MCF 10A (cell line): Measurements from ENCODE around the gene UNC13C. TPM values are rescaled to one million over a fixed set of nuclear protein-coding genes. Genes with fewer than 3 reads are reported as not detected.

Source experiments
- BruUV-seq: library from RNA; stranded (reverse); fragments of 400-500 nt; replicated peaks from 2 replicates; lab custom pipeline; 2021; lab: Mats Ljungman, UMichigan
- CTCF ChIA-PET: fragments of 300-600 bp; sonication (Branson Sonifier 250); formaldehyde crosslinking; extraction: SDS; loops from one replicate; lab custom pipeline; 2021; ENCODE audit warnings: antibody characterized with exemption, inconsistent platforms; lab: Yijun Ruan, JAX
- POLR2A ChIA-PET: fragments of 300-600, 350-650 bp; sonication (Branson Sonifier 250); formaldehyde crosslinking; extraction: SDS; loops from one replicate; lab custom pipeline; 2020; ENCODE audit warnings: antibody characterized with exemption, inconsistent platforms; lab: Yijun Ruan, JAX
- DNase-seq: peaks from one replicate; pipeline ENCODE4 v3.0.0-alpha.2; 2018; ENCODE audit not compliant: unreplicated experiment
- H3K27ac Mint-ChIP-seq: one replicate; pipeline ENCODE4 v1.8.0; 2022; ENCODE audit warnings: mild to moderate bottlenecking, low read depth, mixed read lengths; ENCODE audit not compliant: unreplicated experiment
- H3K27me3 Mint-ChIP-seq: one replicate; pipeline ENCODE4 v1.8.0; 2022; ENCODE audit warnings: mixed read lengths; ENCODE audit not compliant: insufficient read depth, unreplicated experiment
- H3K36me3 Mint-ChIP-seq: one replicate; pipeline ENCODE4 v1.8.0; 2022; ENCODE audit warnings: mild to moderate bottlenecking, moderate library complexity, mixed read lengths; ENCODE audit not compliant: insufficient read depth, unreplicated experiment
- H3K4me1 Mint-ChIP-seq: one replicate; pipeline ENCODE4 v1.8.0; 2022; ENCODE audit warnings: mixed read lengths; ENCODE audit not compliant: insufficient read depth, unreplicated experiment
- H3K4me3 Mint-ChIP-seq: one replicate; pipeline ENCODE4 v1.8.0; 2022; ENCODE audit warnings: mild to moderate bottlenecking, moderate library complexity, mixed read lengths; ENCODE audit not compliant: unreplicated experiment
- H3K9me3 Mint-ChIP-seq: one replicate; pipeline ENCODE4 v1.8.0; 2022; ENCODE audit warnings: mixed read lengths; ENCODE audit not compliant: unreplicated experiment
- CTCF ChIP-seq: fragments of 200-600 bp; IDR thresholded peaks from one replicate; pipeline ENCODE4 v1.8.0; 2022; ENCODE audit warnings: antibody characterized with exemption, mild to moderate bottlenecking; ENCODE audit not compliant: unreplicated experiment
- intact Hi-C: fragments of 100-400 bp; cut with micrococcal nuclease; formaldehyde crosslinking; loops from 2 replicates; pipeline ENCODE4 v1.14.1; 2022
- total RNA-seq: library from RNA; stranded (reverse); gene quantifications from 2 replicates; pipeline ENCODE4 v1.2.3, GENCODE V29; 2022

The UNC13C gene
- total RNA-seq, 1 experiment from 2014 or later, result not detected

DNA sequence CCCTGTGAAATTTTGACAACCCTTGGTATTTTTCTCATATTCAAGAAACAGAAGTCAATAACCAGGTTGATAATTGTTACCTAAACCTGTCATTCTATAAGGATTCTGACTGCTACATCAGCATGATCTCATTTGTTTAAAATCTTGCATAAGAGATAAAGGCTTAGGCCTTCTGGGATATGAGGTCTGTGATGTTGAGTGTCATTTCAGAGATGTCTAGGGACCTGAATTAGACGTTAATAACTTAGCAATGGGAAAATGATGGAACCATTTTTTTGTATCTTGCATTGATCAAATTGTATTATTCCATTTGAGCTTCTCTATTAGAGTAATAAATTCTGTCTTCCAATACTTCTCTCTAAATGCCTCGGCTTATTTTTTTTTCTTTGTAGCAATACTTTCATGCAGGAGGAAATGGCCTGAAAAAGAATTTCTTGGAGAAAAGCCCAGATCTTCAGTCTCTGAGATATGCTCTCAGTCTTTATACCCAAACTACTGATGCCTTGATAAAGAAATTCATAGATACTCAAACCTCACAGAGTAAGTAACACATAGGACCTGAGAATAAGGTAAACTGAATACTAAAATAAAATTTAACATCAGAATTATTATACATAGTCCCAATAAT is 589.3 kb downstream of the UNC13C start:
- no TSS peak for BruUV-seq
- intact Hi-C loops, result no loop called here
- Mint-ChIP-seq H3K27ac (no peak overlapping the region), H3K36me3 (no peaks in the 10 kb centered on the region), H3K9me3 (no peaks in the 10 kb centered on the region), H3K4me1 (no peaks in the 10 kb centered on the region), H3K27me3 (peaks cover 26% of the 10 kb centered on the region), H3K4me3 (no peak overlapping the region)
- ChIA-PET CTCF (interaction anchor here (0.7 kb wide), 1 partner anchor 8 kb away, joined by 6 read pairs; no protein-coding TSS in a partner anchor), POLR2A (no interaction called here)
- TF ChIP-seq CTCF, result no peak
- no peak for DNase-seq

GRCh38 chr15:54568381-54568780 is 590.1 kb downstream of the UNC13C start:
- Mint-ChIP-seq H3K27ac (no peak overlapping the region), H3K9me3 (no peaks in the 10 kb centered on the region), H3K36me3 (no peaks in the 10 kb centered on the region), H3K27me3 (peaks cover 35% of the 10 kb centered on the region), H3K4me3 (no peak overlapping the region), H3K4me1 (no peaks in the 10 kb centered on the region)
- no peak for TF ChIP-seq CTCF
- intact Hi-C loops, result no loop called here
- ChIA-PET CTCF (no interaction called here), POLR2A (interaction anchor here (0.6 kb wide), 1 partner anchor 670 kb away, joined by 3 read pairs; no protein-coding TSS in a partner anchor)
- no peak for DNase-seq
- no TSS peak for BruUV-seq

DNA sequence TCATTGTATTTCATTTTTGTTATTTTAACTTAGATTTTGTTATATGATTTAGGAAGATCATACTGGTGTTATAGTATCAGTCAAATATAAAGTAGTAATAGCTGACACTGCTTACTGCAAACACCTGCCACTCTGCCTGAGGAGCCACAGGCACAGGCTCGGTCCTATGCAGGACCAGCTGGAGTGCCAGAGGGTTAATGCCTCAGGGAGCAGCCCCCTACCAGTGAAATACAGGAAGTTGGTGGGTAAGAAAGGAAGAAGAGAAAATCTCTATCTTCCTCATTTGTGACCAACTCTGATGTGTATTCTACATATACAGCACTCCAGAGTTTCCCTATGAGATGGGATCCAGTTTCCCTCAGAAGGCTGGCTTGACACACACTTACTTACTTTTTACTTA is 593.3 kb downstream of the UNC13C start:
- no TSS peak for BruUV-seq
- DNase-seq, result no peak
- no peak for TF ChIP-seq CTCF
- Mint-ChIP-seq H3K4me1 (no peaks in the 10 kb centered on the region), H3K9me3 (no peaks in the 10 kb centered on the region), H3K36me3 (no peaks in the 10 kb centered on the region), H3K27me3 (peaks cover 26% of the 10 kb centered on the region), H3K27ac (no peak overlapping the region), H3K4me3 (no peak overlapping the region)
- ChIA-PET POLR2A (no interaction called here), CTCF (interaction anchor here (0.6 kb wide), 1 partner anchor 120 kb away, joined by 3 read pairs; no protein-coding TSS in a partner anchor)
- intact Hi-C loops, result no loop called here

GRCh38 chr15:54575586-54575985 is 597.3 kb downstream of the UNC13C start:
- Mint-ChIP-seq H3K27ac (no peak overlapping the region), H3K36me3 (no peaks in the 10 kb centered on the region), H3K4me1 (no peaks in the 10 kb centered on the region), H3K4me3 (no peak overlapping the region), H3K27me3 (peaks cover 50% of the 10 kb centered on the region), H3K9me3 (peaks cover under 1% of the 10 kb centered on the region)
- no TSS peak for BruUV-seq
- no peak for DNase-seq
- CTCF ChIA-PET, result interaction anchor here (0.7 kb wide), 1 partner anchor 8 kb away, joined by 6 read pairs; no protein-coding TSS in a partner anchor
- intact Hi-C loops, result no loop called here
- POLR2A ChIA-PET, result no interaction called here
- no peak for TF ChIP-seq CTCF
